ENCODE measurements around the gene ADD3.

Gene ADD3

DNA sequence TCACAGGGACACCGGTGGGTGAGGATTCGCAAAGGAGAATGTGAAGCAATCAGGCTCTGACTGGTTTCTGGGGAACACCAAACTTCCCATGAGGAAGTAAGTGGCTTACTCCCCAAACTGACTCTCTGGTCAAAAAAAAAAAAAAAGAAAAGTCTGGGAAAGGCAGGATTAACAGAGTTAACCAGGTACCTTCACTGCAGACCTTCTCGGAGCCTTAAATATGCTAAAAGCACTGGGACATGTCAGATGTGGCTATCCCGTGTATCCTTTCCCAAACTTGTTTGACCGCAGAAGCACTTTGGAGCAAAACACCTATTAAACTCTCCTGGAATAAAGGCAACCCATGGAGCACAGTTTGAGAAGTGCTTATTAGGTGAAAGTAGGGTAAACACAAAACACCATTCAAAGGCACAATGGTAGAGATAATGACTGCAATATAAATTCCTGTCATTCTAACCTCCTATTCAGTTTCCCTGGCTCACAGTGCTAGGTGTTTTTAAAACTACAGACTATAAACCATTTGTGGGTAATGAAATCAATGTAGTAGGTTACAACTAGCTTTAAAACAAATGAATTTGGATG lies 155.5 kb downstream of the ADD3 start:
- no peak overlapping the region for H3K27ac ChIP-seq

DNA sequence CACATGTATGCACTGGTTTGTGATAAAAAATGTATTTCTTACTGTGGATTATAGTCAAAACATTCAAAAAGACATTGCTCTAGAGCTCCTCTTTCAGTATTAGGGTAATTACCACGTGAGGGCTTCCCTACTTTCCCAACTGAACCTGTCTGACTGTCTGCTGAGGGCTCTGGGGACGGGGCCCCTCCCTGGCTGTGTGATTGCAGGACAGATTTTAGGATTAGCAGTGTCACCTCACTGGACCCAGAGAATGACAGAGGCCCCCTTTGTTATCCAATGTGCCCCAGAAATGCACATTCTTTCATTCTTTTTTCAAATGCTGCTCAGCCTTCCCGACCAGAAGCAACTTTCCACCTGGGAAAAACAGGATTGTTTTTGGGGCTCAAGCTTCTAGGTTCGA lies 156.1 kb downstream of the ADD3 start:
- TF ChIP-seq, protein P1, sequence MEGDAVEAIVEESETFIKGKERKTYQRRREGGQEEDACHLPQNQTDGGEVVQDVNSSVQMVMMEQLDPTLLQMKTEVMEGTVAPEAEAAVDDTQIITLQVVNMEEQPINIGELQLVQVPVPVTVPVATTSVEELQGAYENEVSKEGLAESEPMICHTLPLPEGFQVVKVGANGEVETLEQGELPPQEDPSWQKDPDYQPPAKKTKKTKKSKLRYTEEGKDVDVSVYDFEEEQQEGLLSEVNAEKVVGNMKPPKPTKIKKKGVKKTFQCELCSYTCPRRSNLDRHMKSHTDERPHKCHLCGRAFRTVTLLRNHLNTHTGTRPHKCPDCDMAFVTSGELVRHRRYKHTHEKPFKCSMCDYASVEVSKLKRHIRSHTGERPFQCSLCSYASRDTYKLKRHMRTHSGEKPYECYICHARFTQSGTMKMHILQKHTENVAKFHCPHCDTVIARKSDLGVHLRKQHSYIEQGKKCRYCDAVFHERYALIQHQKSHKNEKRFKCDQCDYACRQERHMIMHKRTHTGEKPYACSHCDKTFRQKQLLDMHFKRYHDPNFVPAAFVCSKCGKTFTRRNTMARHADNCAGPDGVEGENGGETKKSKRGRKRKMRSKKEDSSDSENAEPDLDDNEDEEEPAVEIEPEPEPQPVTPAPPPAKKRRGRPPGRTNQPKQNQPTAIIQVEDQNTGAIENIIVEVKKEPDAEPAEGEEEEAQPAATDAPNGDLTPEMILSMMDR (IDR thresholded peaks at IDR 0.05): no peak
- no peak for TF ChIP-seq ZFX (IDR thresholded peaks at IDR 0.05; ENCODE audit: borderline replicate concordance)
- H3K27ac ChIP-seq: no peak overlapping the region

More for the DNA sequence above, 155.5 kb downstream of the ADD3 start:
- TF ChIP-seq, protein P1 (IDR thresholded peaks at IDR 0.05): no peak
- TF ChIP-seq ZFX (IDR thresholded peaks at IDR 0.05; ENCODE audit: borderline replicate concordance): no peak

DNA sequence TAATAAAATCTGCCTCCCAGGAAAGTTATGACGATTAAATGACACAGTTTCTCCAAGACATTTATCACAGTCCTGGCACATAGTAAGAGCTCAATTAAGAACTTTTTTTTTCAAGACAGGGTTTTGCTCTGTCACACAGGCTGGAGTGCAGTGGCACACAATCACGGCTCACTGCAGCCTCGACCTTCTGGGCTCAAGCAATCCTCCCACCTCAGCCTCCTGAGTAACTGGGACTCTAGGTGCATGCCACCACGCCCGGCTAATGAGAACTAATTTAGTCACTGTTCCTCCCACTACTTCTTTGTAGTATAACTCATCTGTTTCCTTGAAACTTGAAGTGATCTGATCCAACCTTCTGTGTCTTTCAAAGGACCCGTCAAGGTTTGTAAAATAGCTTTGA lies 157.5 kb downstream of the ADD3 start:
- TF ChIP-seq, protein P1 (IDR thresholded peaks at IDR 0.05): no peak
- TF ChIP-seq ZFX (IDR thresholded peaks at IDR 0.05; ENCODE audit: borderline replicate concordance): no peak
- no peak overlapping the region for H3K27ac ChIP-seq

DNA sequence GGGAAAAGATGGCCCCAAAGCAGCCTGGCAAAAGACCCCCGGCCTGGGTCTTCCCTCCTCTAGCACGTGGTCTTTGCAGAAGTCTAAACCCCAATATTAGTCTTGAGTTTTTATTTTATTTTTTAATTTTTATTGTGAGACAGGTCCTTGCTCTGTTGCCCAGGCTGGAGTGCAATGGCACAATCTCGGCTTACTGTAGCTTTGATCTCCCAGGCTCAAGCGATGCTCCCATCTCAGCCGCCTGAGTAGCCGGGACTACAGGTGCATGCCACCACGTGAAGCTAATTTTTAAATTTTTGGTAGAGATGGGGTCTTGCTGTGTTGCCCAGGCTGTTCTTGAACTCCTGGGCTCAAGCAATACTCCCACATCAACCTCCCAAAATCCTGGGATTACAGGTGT lies 159.4 kb downstream of the ADD3 start:
- TF ChIP-seq, protein P1 (IDR thresholded peaks at IDR 0.05): no peak
- TF ChIP-seq ZFX (IDR thresholded peaks at IDR 0.05; ENCODE audit: borderline replicate concordance): no peak
- H3K27ac ChIP-seq: no peak overlapping the region

DNA sequence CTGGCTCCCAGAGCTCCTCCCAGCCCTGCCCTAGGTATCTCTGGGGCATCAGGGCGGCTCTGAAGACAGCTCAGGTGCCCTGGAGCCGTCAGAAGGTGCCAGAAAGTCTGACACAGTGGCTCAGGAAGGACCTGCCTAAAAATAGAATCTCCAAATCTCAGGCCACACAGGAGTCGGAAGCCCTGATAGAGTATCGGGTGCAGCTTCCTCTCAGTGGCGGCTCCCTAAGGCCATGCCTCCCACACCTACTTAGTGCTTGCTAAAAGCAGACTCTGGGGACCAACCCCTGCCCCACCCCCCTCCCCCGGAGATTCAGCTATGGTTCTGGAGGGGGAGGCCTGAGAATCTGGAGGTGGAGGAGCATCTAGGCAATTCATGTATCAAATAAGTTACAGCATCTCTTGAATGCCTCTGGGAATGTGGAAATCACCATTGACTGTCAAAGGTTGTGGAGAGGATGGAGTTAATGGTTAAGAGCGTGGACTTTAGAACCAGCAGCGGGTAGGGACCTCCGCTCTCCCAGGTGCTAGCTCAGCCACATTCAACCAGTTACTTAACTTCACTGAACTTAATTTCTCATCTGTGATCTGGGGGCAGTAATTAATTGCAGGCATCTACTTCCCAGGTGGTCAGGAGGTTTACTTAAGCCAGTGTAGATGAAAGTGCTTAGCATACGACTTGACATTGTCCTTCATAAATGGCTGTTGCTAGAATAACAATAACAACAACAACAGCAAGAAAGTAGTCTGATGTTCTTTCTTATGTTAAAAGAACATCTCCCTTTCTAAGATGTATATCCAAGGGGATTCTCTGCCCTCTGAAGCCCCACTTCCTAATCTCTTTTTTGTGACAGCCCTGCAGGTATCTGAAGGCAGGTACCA lies 161.1 kb downstream of the ADD3 start:
- no peak for TF ChIP-seq ZFX (IDR thresholded peaks at IDR 0.05; ENCODE audit: borderline replicate concordance)
- TF ChIP-seq, protein P1 (IDR thresholded peaks at IDR 0.05): no peak
- no peak overlapping the region for H3K27ac ChIP-seq

DNA sequence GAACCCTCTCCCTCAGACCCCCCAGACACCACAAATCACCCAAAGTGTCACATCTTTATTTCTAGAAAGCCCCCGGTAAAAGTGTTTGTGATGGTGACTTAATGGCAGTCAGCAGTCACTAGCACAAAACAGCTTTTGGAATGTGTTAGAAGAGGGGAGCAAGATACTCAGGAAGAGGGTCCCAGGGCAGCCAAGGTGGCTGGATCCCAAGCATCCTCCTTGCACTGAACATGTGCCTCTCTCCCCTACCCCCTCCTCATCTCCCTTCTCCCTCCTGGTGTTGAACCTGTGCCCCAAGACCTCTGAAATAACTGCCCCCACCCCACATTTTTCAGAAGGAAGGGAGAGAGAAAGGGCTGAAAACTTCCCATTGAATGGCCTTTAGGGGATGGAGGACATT lies 161.8 kb downstream of the ADD3 start:
- H3K27ac ChIP-seq: no peak overlapping the region
- TF ChIP-seq, protein P1 (IDR thresholded peaks at IDR 0.05): no peak
- TF ChIP-seq ZFX (IDR thresholded peaks at IDR 0.05; ENCODE audit: borderline replicate concordance): no peak
